ENCODE data around the gene NMNAT2. TPM values are rescaled to one million over a fixed set of nuclear protein-coding genes. Genes with fewer than 3 reads are reported as not detected.
A peak's percentile ranks its signal among the peaks of the same experiment; 100 is the strongest.

The NMNAT2 gene
- total RNA-seq, 1 experiment from 2014 or later: not detected

DNA sequence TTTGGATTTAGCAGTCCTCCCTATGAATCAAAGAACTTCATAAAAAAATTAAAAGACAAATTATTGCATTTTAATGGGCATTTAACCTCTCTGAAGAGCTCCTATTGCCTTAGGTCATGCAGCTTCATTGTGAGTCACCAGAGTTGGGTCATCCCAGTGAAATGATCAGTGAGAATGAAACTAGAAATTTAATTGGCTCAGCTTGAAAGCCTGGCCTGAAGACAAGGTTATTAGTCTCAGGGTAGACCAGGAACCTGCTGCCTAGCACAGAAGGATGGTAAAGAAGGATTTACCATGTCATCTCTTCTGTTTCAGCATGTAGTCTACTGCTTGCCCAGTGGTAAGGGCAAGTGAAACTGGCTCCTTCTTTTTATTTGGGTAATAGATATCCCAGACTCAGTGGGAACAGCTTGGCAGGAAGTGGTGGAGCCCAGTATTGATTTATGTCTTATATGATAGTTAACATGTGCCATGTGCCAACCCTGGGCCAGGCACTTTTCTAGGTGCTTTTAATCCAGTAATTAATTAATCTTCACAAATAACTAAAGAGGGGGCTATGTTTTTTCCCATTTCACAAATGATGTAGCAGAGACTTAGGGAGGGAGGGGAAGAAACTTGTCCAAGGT, 208.5 kb downstream of the NMNAT2 start:
- intact Hi-C loops (cut with micrococcal nuclease): no loop called here
- peak overlapping the region; percentile 59 for H3K4me2 ChIP-seq (ENCODE audit: low read length)
- H2AFZ ChIP-seq (ENCODE audit: low read depth, low read length, poor library complexity, severe bottlenecking): no peak overlapping the region
- H3K27me3 ChIP-seq (ENCODE audit: insufficient read depth, low read length): no peaks in the 10 kb centered on the region
- no peaks in the 10 kb centered on the region for H4K20me1 ChIP-seq (ENCODE audit: insufficient read depth)
- no peaks in the 10 kb centered on the region for H3K79me2 ChIP-seq (ENCODE audit: insufficient read depth, low read length)
- peaks cover 4 to 15% of the 10 kb centered on the region in 2 experiments; a peak in 3 of 4 replicates for H3K4me1 ChIP-seq (ENCODE audit: control insufficient read depth in 1 of 2, insufficient read depth in 2 of 2, low read length in 2 of 2)
- CTCF ChIA-PET: interaction anchor here (1.9 kb wide), 1 partner anchor 18 kb away, joined by 8 read pairs; no protein-coding TSS in a partner anchor
- no peaks in the 10 kb centered on the region for H3K36me3 ChIP-seq (ENCODE audit: control insufficient read depth in 1 of 2, insufficient read depth in 2 of 2, low read length in 2 of 2)
- RAD21 ChIA-PET (ENCODE audit: low non-redundant PET in 1 of 2, low total read pairs in 2 of 2, uncharacterized antibody in 2 of 2, unreplicated experiment in 2 of 2): no interaction called here
- DNase-seq (ENCODE audit: low read depth, low spot score) (peak; percentile 51), ATAC-seq (peak; percentile 89)
- H3K9ac ChIP-seq (ENCODE audit: low read length): no peak overlapping the region
- no peaks in the 10 kb centered on the region for H3K9me3 ChIP-seq (ENCODE audit: control insufficient read depth in 1 of 2, insufficient read depth in 1 of 2, low read depth in 1 of 2, low read length in 2 of 2)
- no peak overlapping the region for H3K27ac ChIP-seq (ENCODE audit: low read depth, low read length)
- no TSS peak for BruUV-seq (replicated peaks)
- TF ChIP-seq SIN3A (IDR thresholded peaks at IDR 0.05; ENCODE audit: low read depth) (no peak), RAD21 (IDR thresholded peaks at IDR 0.05; ENCODE audit: low read depth) (no peak), ZBTB33 (IDR thresholded peaks at IDR 0.05; ENCODE audit: extremely low read depth, insufficient replicate concordance, low read length) (no peak), REST (IDR thresholded peaks at IDR 0.05; ENCODE audit: low read depth) (no peak), EGR1 (IDR thresholded peaks at IDR 0.05; ENCODE audit: low read depth) (no peak), SP1 (IDR thresholded peaks at IDR 0.05; ENCODE audit: low read depth) (peak; percentile 40; the same call in 1 of the 2 replicates), CBX3 (IDR thresholded peaks at IDR 0.05; ENCODE audit: low read depth) (no peak), EZH2phosphoT487 (IDR thresholded peaks at IDR 0.05; ENCODE audit: borderline replicate concordance) (no peak), ZNF274 (IDR thresholded peaks at IDR 0.05; ENCODE audit: low read depth, low read length) (no peak), JUND (IDR thresholded peaks at IDR 0.05) (peak; percentile 51; the same call in 1 of the 2 replicates), YY1 (IDR thresholded peaks at IDR 0.05; ENCODE audit: extremely low read depth, insufficient replicate concordance, low read depth, low read length) (no peak), TCF7L2 (IDR thresholded peaks at IDR 0.05; ENCODE audit: borderline replicate concordance, extremely low read depth, insufficient read depth, insufficient read length) (no peak), CTCF (IDR thresholded peaks at IDR 0.05 in 2 of 3, conservative IDR thresholded peaks at IDR 0.05 in 1 of 3; ENCODE audit: borderline replicate concordance in 1 of 3, insufficient read depth in 1 of 3, low read depth in 2 of 3, low read length in 2 of 3) (no peak), ZFX (IDR thresholded peaks at IDR 0.05) (no peak), FOSL1 (IDR thresholded peaks at IDR 0.05; ENCODE audit: low read depth) (peak; percentile 70), POLR2A (IDR thresholded peaks at IDR 0.05; ENCODE audit: borderline replicate concordance, extremely low read depth, insufficient read depth, insufficient read length) (no peak), POLR2AphosphoS5 (IDR thresholded peaks at IDR 0.05; ENCODE audit: low read depth, low read length) (no peak), CEBPB (IDR thresholded peaks at IDR 0.05; ENCODE audit: low read depth) (peak; percentile 77)
- TF ChIP-seq, protein P1, sequence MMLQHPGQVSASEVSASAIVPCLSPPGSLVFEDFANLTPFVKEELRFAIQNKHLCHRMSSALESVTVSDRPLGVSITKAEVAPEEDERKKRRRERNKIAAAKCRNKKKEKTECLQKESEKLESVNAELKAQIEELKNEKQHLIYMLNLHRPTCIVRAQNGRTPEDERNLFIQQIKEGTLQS (IDR thresholded peaks at IDR 0.05): no peak
- TF ChIP-seq, protein P2, sequence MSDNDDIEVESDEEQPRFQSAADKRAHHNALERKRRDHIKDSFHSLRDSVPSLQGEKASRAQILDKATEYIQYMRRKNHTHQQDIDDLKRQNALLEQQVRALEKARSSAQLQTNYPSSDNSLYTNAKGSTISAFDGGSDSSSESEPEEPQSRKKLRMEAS (IDR thresholded peaks at IDR 0.05): peak; percentile 46; the same call in 1 of the 2 replicates
- H3K4me3 ChIP-seq (replicated peaks in 1 of 2; ENCODE audit: low read depth in 1 of 2, low read length in 2 of 2): no peak overlapping the region
- POLR2A ChIA-PET: interaction anchor here (1.1 to 1.2 kb wide), 2 partner anchors 14 to 16 kb away, joined by 3 read pairs; no protein-coding TSS in a partner anchor
- no peaks in the 10 kb centered on the region for H3K9me2 ChIP-seq (ENCODE audit: insufficient read depth)

Measured in HCT116 (cell line).